Activated CD4-positive, alpha-beta memory T cell treated with anti-CD3 and anti-CD28 coated beads, Interleukin-2, amount 10 ng/mL, durations not matched to agents 7 days and 5 days (primary cell): Measurements from ENCODE around the gene SPDYE3. TPM values are rescaled to one million over a fixed set of nuclear protein-coding genes. Genes with fewer than 3 reads are reported as not detected.
"Not testable (repeated sequence)": the region's sequence is repeated elsewhere in the genome, so short reads cannot be mapped to it uniquely, and the experiment has no call there.

Experiments used
- CTCF ChIA-PET: fragments of 350-600 bp; sonication (Branson Sonifier 250); formaldehyde crosslinking; loops from one replicate; lab custom pipeline; 2021; ENCODE audit warnings: antibody characterized with exemption, inconsistent platforms; lab: Charles Lee
- POLR2A ChIA-PET: fragments of 350-600 bp; sonication (Branson Sonifier 250); formaldehyde crosslinking; loops from one replicate; lab custom pipeline; 2021; ENCODE audit warnings: antibody characterized with exemption; lab: Charles Lee
- DNase-seq: peaks from one replicate; pipeline ENCODE4 v3.0.0-alpha.2; 2020
- H3K27ac Mint-ChIP-seq: one replicate; pipeline ENCODE4 v1.8.0; 2021; ENCODE audit warnings: mild to moderate bottlenecking, mixed read lengths
- H3K27me3 Mint-ChIP-seq: one replicate; pipeline ENCODE4 v1.8.0; 2021; ENCODE audit warnings: mixed read lengths
- H3K36me3 Mint-ChIP-seq: one replicate; pipeline ENCODE4 v1.8.0; 2021; ENCODE audit warnings: low read depth, mixed read lengths
- H3K4me1 Mint-ChIP-seq: one replicate; pipeline ENCODE4 v1.8.0; 2021; ENCODE audit warnings: mixed read lengths
- H3K4me3 Mint-ChIP-seq: one replicate; pipeline ENCODE4 v1.8.0; 2021; ENCODE audit warnings: mild to moderate bottlenecking, mixed read lengths
- H3K9me3 Mint-ChIP-seq: one replicate; pipeline ENCODE4 v1.8.0; 2021; ENCODE audit warnings: mixed read lengths
- total RNA-seq, 2 experiments: library from RNA; stranded (reverse); gene quantifications; one replicate each; pipeline ENCODE4 v1.2.3, GENCODE V29; 2021

The SPDYE3 gene
- total RNA-seq, 2 experiments from 2014 or later = not detected

DNA sequence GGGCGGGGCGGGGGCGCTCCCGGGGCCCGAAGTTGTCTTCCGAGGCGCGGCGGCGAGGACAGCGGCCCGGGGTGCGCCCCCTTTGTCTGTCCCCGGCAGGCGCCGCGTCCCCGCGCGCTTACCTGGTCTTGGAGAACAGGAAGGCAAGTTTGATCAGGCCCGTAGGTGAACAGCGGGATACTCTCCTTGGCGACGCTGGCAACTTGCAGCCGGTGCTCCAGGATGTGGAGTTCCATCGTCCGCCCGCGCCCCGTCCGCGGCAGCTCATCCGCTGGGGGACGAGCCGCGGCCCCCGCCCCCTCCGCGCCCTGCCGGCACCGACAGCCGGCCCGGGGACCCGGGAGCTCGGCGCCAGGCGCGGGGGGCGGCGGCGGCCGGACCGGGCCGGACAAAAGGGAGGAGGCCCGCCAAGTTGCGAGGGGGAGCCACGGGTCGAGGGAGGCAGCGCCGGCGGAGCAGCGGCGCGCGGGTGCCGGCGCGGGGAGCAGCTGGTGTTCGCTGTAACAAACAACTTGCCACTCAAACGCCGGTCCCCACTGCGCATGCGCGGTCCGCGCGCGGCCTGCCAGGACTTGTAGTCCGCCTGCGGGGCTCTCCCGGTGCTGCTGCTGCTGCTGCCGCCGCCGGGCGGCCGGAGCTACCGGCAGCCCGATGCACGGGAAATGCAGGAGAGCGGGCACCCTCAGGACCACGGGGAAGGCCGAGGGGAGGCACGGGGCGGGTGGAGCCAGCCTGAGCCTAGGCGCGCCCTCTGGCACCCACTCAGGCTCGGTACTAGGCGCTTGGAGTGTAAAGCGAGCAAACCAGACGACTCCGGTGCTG lies 35.6 kb upstream of the SPDYE3 start:
- Mint-ChIP-seq H3K9me3 (no peaks in the 10 kb centered on the region), H3K27ac (peak overlapping the region; percentile 59), H3K4me3 (peak overlapping the region; percentile 67), H3K4me1 (peaks cover 14% of the 10 kb centered on the region), H3K36me3 (peaks cover 3% of the 10 kb centered on the region), H3K27me3 (no peaks in the 10 kb centered on the region)
- ChIA-PET CTCF (interaction anchor here (0.5 to 2.0 kb wide), 9 partner anchors 9 to 878 kb away, joined by 3 to 6 read pairs (median 3); no protein-coding TSS in a partner anchor), POLR2A (interaction anchor here (0.9 to 1.5 kb wide), 7 partner anchors 9 to 171 kb away, joined by 3 to 5 read pairs (median 4); partner anchors contain the start of genes AP4M1, MCM7 and MEPCE)
- peak; percentile 98 for DNase-seq

DNA sequence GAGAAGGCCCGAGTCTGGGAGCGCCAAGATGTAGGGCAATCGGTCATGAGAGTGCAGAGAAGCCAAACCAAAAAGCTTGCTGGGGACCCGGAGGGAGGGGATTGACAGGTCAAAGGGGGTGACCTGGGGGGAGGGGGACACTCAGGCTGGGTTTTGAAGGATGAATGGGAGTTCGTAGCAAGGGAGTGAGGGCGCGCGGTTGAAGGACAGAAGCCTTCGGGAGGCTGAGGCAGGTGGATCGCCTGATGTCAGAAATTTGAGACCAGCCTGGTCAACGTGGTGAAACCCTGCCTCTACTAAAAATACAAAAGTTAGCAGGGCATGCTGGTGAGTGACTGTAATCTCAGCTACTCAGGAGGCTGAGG lies 35.0 kb upstream of the SPDYE3 start:
- not testable (repeated sequence) for DNase-seq, H3K27me3 Mint-ChIP-seq, H3K36me3 Mint-ChIP-seq, H3K9me3 Mint-ChIP-seq
- POLR2A ChIA-PET = interaction anchor here (1.0 to 1.5 kb wide), 4 partner anchors 9 to 157 kb away, joined by 3 to 5 read pairs (median 4); partner anchors contain the start of gene MEPCE
- Mint-ChIP-seq H3K4me3 (peak overlapping the region; percentile 67), H3K4me1 (peaks cover 14% of the 10 kb centered on the region), H3K27ac (peak overlapping the region; percentile 44)
- CTCF ChIA-PET = interaction anchor here (0.5 to 2.0 kb wide), 6 partner anchors 18 to 878 kb away, joined by 3 to 6 read pairs (median 3); no protein-coding TSS in a partner anchor

DNA sequence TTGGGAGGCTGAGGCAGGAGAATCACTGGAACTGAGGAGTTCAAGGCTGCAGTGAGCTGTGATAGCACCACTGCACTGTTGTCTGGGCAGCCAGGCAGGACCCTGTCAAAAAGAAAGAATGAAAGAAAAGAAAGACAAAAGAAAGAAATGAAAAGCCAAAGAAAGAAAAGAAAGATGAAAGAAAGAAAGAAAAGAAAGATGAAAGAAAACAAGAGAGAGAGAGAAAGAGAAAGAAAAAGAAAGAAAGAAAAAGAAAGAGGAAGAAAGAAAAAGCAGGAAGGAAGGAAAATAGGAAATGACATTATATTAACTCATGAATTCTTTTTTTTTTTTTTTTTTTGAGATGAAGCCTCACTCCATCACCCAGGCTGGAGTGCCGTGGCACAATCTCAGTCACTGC lies 32.4 kb upstream of the SPDYE3 start:
- Mint-ChIP-seq H3K4me3 (no peak overlapping the region), H3K4me1 (peaks cover 14% of the 10 kb centered on the region), H3K9me3 (no peaks in the 10 kb centered on the region), H3K27me3 (no peaks in the 10 kb centered on the region), H3K27ac (no peak overlapping the region), H3K36me3 (peaks cover 3% of the 10 kb centered on the region)
- ChIA-PET POLR2A (no interaction called here), CTCF (no interaction called here)
- DNase-seq = no peak

DNA sequence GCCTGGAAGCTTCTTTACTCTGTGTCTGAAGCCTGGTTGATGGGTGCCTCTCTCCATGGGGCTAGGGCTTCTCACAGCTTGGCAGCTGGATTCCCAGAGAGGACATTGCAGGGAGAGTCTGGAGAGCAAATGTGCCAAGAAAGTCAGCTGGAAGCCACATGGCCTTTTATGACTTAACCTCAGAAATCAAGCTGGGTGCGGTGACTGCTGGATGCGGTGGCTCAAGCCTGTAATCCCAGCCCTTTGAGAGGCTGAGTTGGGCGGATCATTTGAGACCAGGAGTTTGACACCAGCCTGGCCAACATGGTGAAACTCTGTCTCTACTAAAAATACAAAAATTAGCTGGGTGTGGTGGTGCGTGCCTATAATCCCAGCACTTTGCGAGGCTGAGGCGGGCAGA lies 31.4 kb upstream of the SPDYE3 start:
- POLR2A ChIA-PET, H3K4me1 Mint-ChIP-seq, DNase-seq, H3K9me3 Mint-ChIP-seq, H3K27ac Mint-ChIP-seq, CTCF ChIA-PET, H3K4me3 Mint-ChIP-seq, H3K36me3 Mint-ChIP-seq, H3K27me3 Mint-ChIP-seq: not testable (repeated sequence)

DNA sequence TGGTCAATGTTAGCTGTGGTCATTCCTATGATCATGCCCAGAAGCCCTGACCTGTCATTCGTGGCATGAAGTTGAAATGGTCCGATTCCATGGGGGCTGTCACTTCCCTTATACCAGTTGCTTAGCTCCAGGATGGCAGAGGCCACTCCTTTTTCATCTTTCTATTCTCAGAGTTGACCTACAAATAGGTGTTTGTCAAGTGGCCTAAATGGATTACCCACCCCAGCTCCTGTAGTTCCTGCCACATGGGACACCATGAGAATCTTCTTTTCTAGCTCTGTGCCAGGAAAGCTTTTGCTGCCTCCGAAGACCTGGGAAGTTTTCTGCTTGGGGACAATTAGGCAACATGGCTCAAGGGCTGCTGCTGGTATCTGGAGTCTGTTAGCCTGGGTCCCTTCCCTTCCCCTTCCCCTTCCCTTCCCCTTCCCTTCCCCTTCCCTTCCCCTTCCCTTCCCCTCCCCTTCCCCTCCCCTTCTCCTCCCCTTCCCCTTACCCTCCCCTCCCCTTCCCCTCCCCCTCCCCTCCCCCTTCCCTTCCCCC lies 25.4 kb upstream of the SPDYE3 start:
- H3K4me3 Mint-ChIP-seq, H3K4me1 Mint-ChIP-seq, CTCF ChIA-PET, DNase-seq, H3K27me3 Mint-ChIP-seq, H3K27ac Mint-ChIP-seq, H3K9me3 Mint-ChIP-seq, POLR2A ChIA-PET, H3K36me3 Mint-ChIP-seq: not testable (repeated sequence)

DNA sequence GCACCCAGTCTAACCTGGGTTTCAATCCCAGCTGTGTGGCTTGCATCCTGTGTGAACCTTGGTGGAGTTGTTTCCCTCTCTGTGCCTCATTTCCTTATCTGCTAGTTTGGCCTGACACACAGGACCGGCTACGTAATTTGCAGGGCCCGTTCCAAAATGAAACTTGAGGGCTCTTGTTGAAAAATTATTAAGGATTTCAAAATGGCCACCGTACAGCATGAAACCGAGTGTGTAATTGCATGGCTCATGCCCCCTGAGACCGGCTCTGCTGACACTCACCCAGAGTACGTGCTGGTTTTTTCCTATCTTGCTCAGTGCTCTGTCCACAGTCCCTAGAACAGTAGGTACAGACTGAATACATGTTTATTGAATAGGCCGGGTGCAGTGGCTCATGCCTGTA lies 24.4 kb upstream of the SPDYE3 start:
- POLR2A ChIA-PET, DNase-seq, H3K4me1 Mint-ChIP-seq, H3K9me3 Mint-ChIP-seq, H3K4me3 Mint-ChIP-seq, H3K27ac Mint-ChIP-seq, H3K27me3 Mint-ChIP-seq, CTCF ChIA-PET, H3K36me3 Mint-ChIP-seq: not testable (repeated sequence)

DNA sequence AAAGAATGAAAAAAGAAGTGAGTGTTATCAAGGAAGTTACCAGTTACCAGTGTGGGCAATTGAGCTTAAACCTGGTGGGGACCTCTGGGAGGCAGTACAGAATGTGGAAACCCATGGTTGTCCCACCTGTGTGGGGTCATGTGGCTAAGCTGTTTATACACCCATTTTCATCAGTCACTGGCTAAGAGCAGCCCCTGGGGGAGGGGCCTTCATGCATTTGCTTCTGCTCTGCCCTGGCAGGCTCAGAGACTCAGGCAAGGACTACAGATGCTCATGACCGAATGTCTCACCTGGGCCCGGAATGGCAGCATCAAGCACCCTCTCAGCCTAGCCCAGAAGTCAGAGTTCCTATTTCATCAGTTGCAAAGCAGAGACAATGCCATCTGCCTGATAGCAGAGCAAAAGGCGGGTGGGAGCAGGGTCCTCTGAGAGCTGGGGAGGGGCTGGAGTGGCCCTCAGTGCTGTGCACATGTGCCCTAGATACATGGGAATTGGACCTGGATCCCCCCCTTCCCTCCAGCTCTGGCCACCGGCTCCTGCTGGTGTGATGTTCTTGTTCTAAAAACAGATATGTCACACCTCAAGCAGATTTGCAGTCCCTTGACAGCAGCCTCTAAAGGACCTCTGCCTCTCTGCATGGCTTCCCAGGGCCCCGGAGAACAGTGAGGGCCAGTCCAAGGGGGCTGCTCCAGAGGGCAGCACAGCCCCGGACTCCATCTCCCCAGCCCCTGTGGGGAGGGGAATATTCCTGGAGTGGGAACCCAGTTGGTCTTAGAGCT lies 20.1 kb upstream of the SPDYE3 start:
- H3K4me1 Mint-ChIP-seq, POLR2A ChIA-PET, H3K27me3 Mint-ChIP-seq, DNase-seq, H3K36me3 Mint-ChIP-seq, H3K9me3 Mint-ChIP-seq, CTCF ChIA-PET, H3K4me3 Mint-ChIP-seq, H3K27ac Mint-ChIP-seq: not testable (repeated sequence)

DNA sequence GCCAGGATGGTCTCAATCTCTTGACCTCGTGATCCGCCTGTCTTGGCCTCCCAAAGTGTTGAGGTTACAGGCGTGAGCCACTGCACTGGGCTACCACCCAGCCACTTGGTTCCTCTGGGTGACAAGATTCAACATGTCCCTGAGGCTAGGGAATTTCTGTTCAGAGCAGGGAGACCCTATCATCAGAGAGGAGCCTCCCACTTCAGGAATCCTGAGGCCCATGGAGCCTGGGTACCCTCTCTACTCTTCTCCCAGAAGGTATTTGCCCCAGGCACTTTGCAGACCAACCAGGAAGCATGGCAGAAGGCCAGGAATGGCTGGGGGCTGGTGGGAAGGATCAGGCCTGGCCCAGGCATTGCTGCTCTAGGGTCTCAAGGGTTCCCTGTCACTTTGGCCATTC lies 19.2 kb upstream of the SPDYE3 start:
- CTCF ChIA-PET, H3K4me1 Mint-ChIP-seq, H3K9me3 Mint-ChIP-seq, H3K27ac Mint-ChIP-seq, POLR2A ChIA-PET, H3K27me3 Mint-ChIP-seq, H3K4me3 Mint-ChIP-seq, DNase-seq, H3K36me3 Mint-ChIP-seq: not testable (repeated sequence)

DNA sequence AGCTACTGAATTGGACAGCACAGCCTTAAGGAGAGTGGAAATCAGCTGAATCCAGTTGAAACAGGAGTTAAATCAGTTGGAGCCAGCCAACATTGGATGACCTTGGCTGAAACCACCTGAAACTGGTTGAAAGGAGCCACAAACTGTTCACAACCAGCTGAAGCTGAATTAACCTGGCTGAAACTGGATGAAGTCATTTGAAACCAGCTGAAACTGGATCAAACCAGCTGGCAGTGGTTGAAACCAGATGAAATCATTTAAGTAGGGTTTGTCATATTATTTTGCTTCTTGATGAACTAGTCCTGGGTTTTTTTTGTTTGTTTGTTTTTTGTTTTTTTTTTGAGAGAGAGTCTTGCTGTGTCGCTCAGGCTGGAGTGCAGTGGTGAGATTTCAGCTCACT lies 15.3 kb upstream of the SPDYE3 start:
- H3K27me3 Mint-ChIP-seq, H3K4me3 Mint-ChIP-seq, DNase-seq, POLR2A ChIA-PET, CTCF ChIA-PET, H3K4me1 Mint-ChIP-seq, H3K27ac Mint-ChIP-seq, H3K36me3 Mint-ChIP-seq, H3K9me3 Mint-ChIP-seq: not testable (repeated sequence)

DNA sequence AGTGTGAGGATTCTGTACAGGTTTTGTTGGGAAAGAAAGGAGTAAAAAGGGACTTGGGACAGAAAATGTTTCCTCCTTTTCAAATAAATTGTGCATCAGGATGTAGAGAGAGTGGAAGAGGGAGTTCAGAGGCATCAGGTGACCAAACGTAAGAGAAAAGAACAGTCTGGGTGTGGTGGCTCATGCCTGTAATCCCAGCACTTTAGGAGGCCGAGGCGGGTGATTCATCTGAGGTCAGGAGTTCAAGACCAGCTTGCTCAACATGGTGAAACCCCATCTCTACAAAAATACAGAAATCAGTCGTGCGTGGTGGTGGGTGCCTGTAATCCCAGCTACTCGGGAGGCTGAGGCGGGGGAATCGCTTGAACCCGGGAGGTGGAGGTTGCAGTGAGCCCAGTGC lies 12.2 kb upstream of the SPDYE3 start:
- CTCF ChIA-PET, H3K9me3 Mint-ChIP-seq, H3K4me3 Mint-ChIP-seq, H3K4me1 Mint-ChIP-seq, POLR2A ChIA-PET, H3K27me3 Mint-ChIP-seq, H3K36me3 Mint-ChIP-seq, H3K27ac Mint-ChIP-seq, DNase-seq: not testable (repeated sequence)

DNA sequence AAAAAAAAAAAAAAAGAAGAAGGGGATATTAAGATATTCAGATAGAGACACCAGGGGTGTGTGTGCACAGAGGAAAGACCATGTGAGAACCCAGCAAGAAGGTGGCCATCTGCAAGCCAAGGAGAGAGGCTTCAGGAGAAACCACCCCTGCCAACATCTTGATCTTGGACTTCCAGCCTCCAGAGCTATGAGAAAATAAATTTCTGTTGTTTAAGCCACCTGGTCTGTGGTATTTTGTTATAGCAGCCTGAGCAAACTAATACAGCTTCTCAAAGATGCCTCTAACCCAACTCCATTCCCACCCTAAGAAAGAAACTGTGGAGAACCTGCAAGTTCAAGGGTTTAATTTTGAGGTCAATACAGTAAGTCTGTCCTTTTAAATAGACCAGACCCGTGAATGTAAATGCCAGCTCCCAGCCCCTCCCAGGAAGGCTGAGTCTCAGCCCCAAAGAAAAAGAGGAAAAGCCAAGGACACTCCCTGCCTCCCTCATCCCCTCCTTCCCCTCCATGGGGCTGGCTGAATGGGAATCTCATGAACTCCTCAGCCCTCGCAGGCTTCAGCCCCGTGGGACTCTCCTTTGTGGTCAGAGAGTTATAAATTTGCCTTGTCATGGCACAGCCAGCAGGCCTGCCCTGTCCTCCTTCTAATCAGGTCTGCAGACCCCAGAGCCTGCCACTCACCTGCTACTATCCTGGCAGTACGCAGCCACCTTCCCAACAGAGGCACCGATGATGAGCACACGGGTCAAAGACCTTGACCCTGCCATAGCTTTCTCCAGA lies 9.5 kb upstream of the SPDYE3 start:
- H3K36me3 Mint-ChIP-seq, H3K27ac Mint-ChIP-seq, H3K27me3 Mint-ChIP-seq, CTCF ChIA-PET, H3K4me3 Mint-ChIP-seq, POLR2A ChIA-PET, H3K9me3 Mint-ChIP-seq, H3K4me1 Mint-ChIP-seq, DNase-seq: not testable (repeated sequence)

DNA sequence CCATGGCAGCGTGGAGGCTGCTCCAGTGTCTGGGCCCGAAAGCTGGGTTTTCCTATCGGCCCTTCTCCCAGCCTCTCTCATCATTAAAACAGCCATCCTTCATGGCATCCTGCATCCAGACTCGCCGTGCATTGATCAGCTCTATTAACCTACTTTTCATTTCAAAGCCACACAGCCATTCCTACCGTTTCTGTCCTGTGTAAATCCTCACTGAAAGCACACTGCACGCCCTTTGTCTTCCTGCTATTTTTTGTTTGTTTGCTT lies 8.9 kb upstream of the SPDYE3 start:
- POLR2A ChIA-PET, DNase-seq, CTCF ChIA-PET, H3K27me3 Mint-ChIP-seq, H3K27ac Mint-ChIP-seq, H3K4me1 Mint-ChIP-seq, H3K4me3 Mint-ChIP-seq, H3K36me3 Mint-ChIP-seq, H3K9me3 Mint-ChIP-seq: not testable (repeated sequence)

DNA sequence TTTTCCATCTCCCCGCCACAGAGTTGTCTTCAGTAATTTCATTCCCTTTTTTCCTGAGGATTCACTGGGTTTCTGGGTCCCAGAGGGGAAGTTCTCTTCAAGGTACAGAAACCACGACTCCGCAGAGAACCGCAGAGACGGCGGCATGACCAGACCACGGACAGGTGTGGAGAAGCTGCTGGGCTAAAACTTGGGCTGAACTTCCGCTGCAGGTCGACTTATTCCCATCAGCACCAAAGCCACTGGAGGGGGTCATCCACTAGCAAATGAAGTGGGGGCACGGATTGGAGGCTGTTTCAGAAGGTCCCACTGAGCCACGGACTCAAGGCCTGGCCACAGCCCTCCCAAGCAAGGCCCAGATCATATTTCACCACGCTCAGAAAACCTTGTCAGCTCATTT lies 3.0 kb upstream of the SPDYE3 start:
- H3K9me3 Mint-ChIP-seq, POLR2A ChIA-PET, H3K4me1 Mint-ChIP-seq, H3K36me3 Mint-ChIP-seq, H3K4me3 Mint-ChIP-seq, H3K27ac Mint-ChIP-seq, DNase-seq, CTCF ChIA-PET, H3K27me3 Mint-ChIP-seq: not testable (repeated sequence)
